DMS 273 (cell line): ENCODE measurements around the gene PFKFB4.

ENCODE experiments used
- DNase-seq: peaks from one replicate; lab custom pipeline; 2025; ENCODE audit not compliant: unreplicated experiment; lab: John Stamatoyannopoulos, UW

PFKFB4 gene

GRCh38 chr3:48585411-48585810 lies 28.8 kb upstream of the PFKFB4 start:
- DNase-seq, result no peak

GRCh38 chr3:48584836-48585235 lies 28.2 kb upstream of the PFKFB4 start:
- DNase-seq, result no peak

GRCh38 chr3:48581621-48582481 lies 25.2 kb upstream of the PFKFB4 start:
- DNase-seq, result no peak

GRCh38 chr3:48576647-48577046 lies 20.0 kb upstream of the PFKFB4 start:
- DNase-seq, result no peak

- no peak for DNase-seq
Observed at GRCh38 chr3:48575366-48575765, 18.8 kb upstream of the PFKFB4 start.

GRCh38 chr3:48573973-48574585 lies 17.5 kb upstream of the PFKFB4 start:
- DNase-seq, result no peak

- DNase-seq, result no peak
Observed at GRCh38 chr3:48572517-48572916, 15.9 kb upstream of the PFKFB4 start.

- no peak for DNase-seq
Observed at GRCh38 chr3:48571938-48572337, 15.3 kb upstream of the PFKFB4 start.

- DNase-seq, result no peak
Observed at GRCh38 chr3:48569808-48570450, 13.3 kb upstream of the PFKFB4 start.

GRCh38 chr3:48569400-48569799 lies 12.8 kb upstream of the PFKFB4 start:
- no peak for DNase-seq

- DNase-seq, result no peak
Observed at GRCh38 chr3:48568476-48568875, 11.9 kb upstream of the PFKFB4 start.

- no peak for DNase-seq
Observed at GRCh38 chr3:48567500-48567899, 10.9 kb upstream of the PFKFB4 start.

- DNase-seq, result peak; percentile 21
Observed at GRCh38 chr3:48567090-48567489, 10.5 kb upstream of the PFKFB4 start.

DNA sequence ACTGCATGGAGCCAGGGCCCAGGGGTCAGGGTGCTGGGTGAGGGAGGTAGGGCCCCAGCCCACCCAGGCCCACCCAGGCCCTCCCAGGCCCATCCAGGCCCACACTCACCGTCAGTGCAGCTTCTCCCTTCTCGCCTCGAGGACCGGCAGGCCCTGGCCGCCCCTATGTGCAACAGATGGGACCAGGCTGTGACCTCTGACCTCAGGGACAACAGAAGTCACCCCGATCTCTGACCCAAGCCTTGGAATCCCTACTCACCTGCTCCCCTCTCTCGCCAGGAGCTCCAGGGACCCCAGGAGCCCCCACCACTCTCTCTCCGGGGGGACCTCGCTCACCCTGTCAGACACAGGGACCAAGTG lies 9.8 kb upstream of the PFKFB4 start:
- no peak for DNase-seq

DNA sequence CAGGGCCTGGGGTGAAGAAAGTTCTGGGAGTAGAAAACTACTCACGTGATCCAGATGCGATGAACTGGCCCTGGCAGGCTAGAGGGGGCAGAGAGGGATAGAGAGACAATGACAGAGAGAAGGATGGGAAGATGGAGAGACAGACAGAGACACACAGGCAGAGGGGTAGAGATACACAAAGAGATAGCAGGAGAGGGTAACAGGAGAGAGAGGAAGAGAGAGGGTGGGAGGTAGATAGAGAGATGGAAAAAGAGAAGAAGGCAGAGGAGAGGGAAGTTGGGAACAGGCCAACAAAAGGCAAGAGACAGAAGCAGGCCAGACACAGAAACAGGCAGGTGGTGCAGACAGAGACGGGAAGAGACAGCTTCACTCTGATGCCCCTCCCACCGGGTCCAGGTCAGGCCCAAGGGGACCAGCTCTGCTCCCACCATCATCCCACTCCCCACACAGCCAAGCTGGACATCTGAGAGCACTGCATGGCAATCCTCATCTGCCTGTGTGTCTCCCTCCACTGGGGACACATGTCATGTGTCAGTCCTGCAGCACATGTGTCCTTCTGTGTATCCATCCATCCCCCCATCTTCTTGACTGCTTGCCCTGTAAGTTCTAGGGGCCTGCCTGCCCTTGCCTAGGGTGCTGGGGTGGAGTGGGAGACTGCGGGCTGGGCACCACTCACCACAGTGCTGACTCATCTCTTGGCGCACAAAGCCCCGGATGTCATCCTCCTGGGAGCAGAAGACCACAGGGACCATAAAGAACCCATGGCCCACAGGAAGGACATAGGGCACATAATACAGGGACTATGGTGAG lies 9.2 kb upstream of the PFKFB4 start:
- DNase-seq, result peak; percentile 23

DNA sequence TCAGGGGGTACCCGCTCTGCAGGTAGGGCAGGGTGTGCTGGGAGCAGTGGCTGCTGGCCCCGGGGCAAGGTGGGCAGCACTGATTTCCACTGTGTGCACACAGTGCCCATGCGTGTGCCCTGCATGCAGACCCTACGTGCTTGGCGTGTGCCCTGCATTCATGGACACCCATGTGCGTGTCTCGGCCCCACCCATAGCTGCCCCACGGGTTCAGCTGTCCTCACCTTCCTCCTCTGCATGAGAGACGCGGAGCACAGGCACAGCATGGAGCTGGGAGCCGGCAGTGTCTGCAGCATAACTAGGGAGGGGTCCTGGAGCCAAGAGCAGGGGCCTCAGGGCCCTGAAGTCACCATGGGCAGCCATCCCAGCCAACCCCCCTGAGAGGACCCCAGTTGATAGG lies 8.6 kb upstream of the PFKFB4 start:
- DNase-seq, result no peak

DNA sequence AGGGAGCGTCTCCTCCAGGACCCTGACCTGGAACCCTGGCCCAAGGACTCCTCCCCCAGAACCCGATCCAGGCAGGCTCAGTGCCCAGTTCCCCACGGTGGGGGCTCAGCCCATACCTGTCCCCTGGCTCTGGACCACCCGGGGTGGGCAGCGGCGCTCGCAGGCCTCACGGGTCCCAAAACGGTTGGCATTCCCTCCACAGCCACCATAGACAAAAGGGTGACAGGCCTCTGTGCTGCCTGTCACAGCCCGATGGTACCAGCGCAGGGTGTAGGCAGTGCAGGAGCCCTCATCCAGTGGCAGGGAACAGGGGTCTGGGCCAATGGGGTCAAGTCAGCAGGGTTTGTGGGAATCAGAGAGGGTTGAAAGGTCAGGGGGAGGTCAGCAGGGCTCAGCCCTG lies 8.1 kb upstream of the PFKFB4 start:
- no peak for DNase-seq

GRCh38 chr3:48564022-48564421 lies 7.4 kb upstream of the PFKFB4 start:
- DNase-seq, result no peak

DNA sequence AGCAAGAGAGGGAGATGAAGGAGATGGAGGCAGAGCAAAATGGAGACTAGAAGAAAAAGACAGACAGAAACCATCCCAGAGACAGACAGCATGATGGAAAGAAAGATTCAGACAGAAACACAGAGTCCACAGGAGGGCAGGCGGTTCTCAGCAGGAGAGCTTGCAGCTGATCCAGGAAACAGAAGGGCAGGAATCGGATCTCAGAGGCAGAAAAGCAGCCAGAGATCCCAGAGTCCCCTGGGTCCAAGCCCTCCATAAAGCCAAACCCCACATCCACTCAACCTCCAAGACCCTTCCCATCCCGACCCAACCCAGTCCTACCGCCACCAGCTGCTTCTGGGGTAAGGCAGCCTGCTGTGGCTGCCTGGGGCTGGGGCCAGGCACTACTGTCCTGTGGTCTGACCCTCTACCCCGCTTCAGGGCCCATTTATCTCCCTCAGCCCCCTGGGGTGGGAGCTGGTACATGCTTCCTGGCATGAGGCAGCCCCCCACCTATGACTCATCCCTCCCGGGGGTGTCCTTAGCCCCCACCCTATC lies 6.8 kb upstream of the PFKFB4 start, which contains the start of gene UCN2:
TSS of gene UCN2 (minus strand) at position 400 of the 537 bp plus-strand sequence. CDS start 657 bp downstream, outside the sequence.
- peak; percentile 68 for DNase-seq

GRCh38 chr3:48562367-48563095 lies 5.9 kb upstream of the PFKFB4 start:
- DNase-seq, result no peak
